Small intestine (tissue), 7 donors: ENCODE results near the gene FHIT. TPM values are rescaled to one million over a fixed set of nuclear protein-coding genes. Genes with fewer than 3 reads are reported as not detected.

Experiments
- DNase-seq, 2 donors: peaks; one replicate each; pipeline versions ENCODE4 v3.0.0 to v3.0.0-alpha.2; 2013
- FAIRE-seq: peaks from 2 replicates; lab custom pipeline; 2012; peaks lifted over from hg19 to GRCh38; lab: Jason Lieb, UNC
- H3K27ac ChIP-seq, 3 donors: one replicate each; pipeline ENCODE4 v1.5.1; 2013; ENCODE audit warnings: low read length in 2 of 3, mild to moderate bottlenecking in 2 of 3, control low read depth in 1 of 3, inconsistent platforms in 1 of 3, low read depth in 1 of 3, moderate library complexity in 1 of 3
- H3K27me3 ChIP-seq, 3 donors: one replicate each; pipeline ENCODE4 v1.6.1; 2013; ENCODE audit warnings: low read length in 3 of 3, inconsistent platforms in 1 of 3; ENCODE audit not compliant: control insufficient read depth in 3 of 3, insufficient read depth in 3 of 3
- H3K36me3 ChIP-seq, 3 donors: one replicate each; pipeline ENCODE4 v1.6.1; 2013; ENCODE audit warnings: low read length in 3 of 3, inconsistent platforms in 1 of 3, low read depth in 1 of 3, mild to moderate bottlenecking in 1 of 3, moderate library complexity in 1 of 3; ENCODE audit not compliant: control insufficient read depth in 3 of 3, insufficient read depth in 2 of 3
- H3K4me1 ChIP-seq, 3 donors: one replicate each; pipeline ENCODE4 v1.6.1; 2013; ENCODE audit warnings: low read length in 2 of 3, inconsistent platforms in 1 of 3, low read depth in 1 of 3, mild to moderate bottlenecking in 1 of 3, moderate library complexity in 1 of 3; ENCODE audit not compliant: control insufficient read depth in 3 of 3, insufficient read depth in 2 of 3
- H3K4me3 ChIP-seq, 3 donors: one replicate each; pipeline ENCODE4 v1.5.1; 2013; ENCODE audit warnings: low read length in 3 of 3, control low read depth in 1 of 3, inconsistent platforms in 1 of 3, low read depth in 1 of 3, mild to moderate bottlenecking in 1 of 3, moderate library complexity in 1 of 3
- H3K9me3 ChIP-seq, 2 donors: one replicate each; pipeline ENCODE4 v1.6.1; 2013; ENCODE audit warnings: low read depth in 1 of 2, low read length in 1 of 2; ENCODE audit not compliant: control insufficient read depth in 2 of 2, insufficient read depth in 1 of 2
- WGBS, 3 donors: extraction: QIAGEN DNeasy Blood & Tissue Kit; methylation state at CpG; one replicate each; pipeline ENCODE4 v1.1.7; 2013; 5-methylcytosine and 5-hydroxymethylcytosine counted together
- polyA plus RNA-seq, 4 donors: library from polyadenylated mRNA; stranded (reverse) in 3 of 4; unstranded in 1 of 4; fragments of 200-250 nt in 3 of 4; fragments of 120-200 nt in 1 of 4; gene quantifications; one replicate each; pipeline versions ENCODE4 v1.2.1 to v1.2.3, GENCODE V29; 2013
- donor health status: healthy with polysubstance abuse.
- donor health status: control.
- donor health status: control.
- donor health status: Bipolar disorder and iron deficiency.
- donor health status: healthy.

The FHIT gene
- polyA plus RNA-seq, 4 donors, result 4.4 to 30.4 (median 7.0) TPM

DNA sequence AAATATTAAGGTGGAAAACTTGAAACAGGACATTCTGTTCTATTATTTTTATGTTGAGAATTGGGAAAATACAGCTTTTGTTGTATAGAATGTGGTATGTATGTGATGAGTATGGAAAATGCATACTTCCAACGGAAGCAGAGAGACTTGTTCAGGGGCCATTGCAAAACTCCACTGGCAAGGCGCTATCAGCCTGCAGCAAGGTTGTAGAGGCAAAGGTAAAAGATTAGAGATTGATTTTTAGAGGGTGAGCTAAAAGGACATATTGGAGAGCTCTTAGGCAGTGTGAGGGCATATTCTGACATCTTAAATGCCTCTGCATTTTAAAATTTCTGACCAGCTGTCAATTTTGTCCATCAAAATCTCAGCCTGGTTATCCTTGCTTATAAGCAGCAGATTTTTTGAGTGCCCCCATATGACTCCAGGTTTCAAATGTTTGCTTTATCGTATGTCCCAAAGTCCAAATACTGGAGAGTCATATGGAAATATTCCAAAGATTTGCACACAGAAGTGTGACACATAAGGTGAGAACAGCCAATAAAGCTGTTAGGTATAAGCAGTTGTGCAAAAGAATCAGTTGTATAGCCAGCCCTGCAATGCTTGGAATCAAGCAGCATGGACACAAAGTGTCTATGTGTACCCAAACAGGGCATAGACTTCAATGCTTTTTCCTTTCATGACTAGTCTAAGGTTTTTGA, 829.4 kb downstream of the FHIT start:
- Histone ChIP-seq H3K4me3 (no peak overlapping the region), H3K9me3 (no peaks in the 10 kb centered on the region), H3K4me1 (peaks cover 2 to 3% (median 2%) of the 10 kb centered on the region in 3 donors), H3K27ac (no peak overlapping the region), H3K27me3 (no peaks in the 10 kb centered on the region), H3K36me3 (no peaks in the 10 kb centered on the region)
- peak; percentile 45 to 80 for DNase-seq
- no peak for FAIRE-seq
- WGBS, 3 donors, result 19 to 65% (median 41%) methylated on average over 3 of the region's 3 CpGs

DNA sequence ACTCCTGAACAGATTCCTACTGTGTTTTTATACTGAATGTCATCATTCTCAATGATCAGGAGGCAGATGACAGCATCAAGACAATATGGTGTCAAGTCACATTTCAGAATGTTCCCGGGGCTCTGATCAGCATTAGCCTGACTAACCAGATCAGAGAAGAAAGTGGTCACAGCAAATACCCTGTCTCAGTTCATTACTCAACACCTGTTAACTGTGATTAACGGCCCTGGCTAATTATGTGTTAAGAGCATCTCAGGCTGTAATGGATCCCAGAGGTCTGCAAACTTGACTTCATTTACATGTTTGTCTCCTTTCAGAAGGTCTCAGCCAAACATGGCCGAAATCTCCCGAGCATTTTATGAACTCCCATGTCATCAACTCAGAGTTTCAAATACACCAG, 833.7 kb downstream of the FHIT start:
- H3K4me1 ChIP-seq, result peaks cover 2 to 3% (median 2%) of the 10 kb centered on the region in 3 donors
- H3K9me3 ChIP-seq, result no peaks in the 10 kb centered on the region
- no peaks in the 10 kb centered on the region for H3K27me3 ChIP-seq
- DNase-seq (no peak), FAIRE-seq (no peak)
- no peaks in the 10 kb centered on the region for H3K36me3 ChIP-seq
- 78 to 89% (median 82%) methylated on average over 4 of the region's 4 CpGs for WGBS, 3 donors
- no peak overlapping the region for H3K27ac ChIP-seq
- H3K4me3 ChIP-seq, result no peak overlapping the region

- Histone ChIP-seq H3K4me3 (no peak overlapping the region), H3K27ac (no peak overlapping the region), H3K9me3 (no peaks in the 10 kb centered on the region), H3K27me3 (no peaks in the 10 kb centered on the region), H3K4me1 (no peaks in the 10 kb centered on the region), H3K36me3 (no peaks in the 10 kb centered on the region)
- FAIRE-seq (no peak), DNase-seq (no peak)
- WGBS, 3 donors, result 92 to 96% (median 95%) methylated on average over 4 of the region's 4 CpGs
These were observed 837.2 kb downstream of the FHIT start for GRCh38 chr3:60414011-60414410.

GRCh38 chr3:60413551-60413950, 837.7 kb downstream of the FHIT start:
- no peak for DNase-seq
- Histone ChIP-seq H3K36me3 (no peaks in the 10 kb centered on the region), H3K4me1 (no peaks in the 10 kb centered on the region)

DNA sequence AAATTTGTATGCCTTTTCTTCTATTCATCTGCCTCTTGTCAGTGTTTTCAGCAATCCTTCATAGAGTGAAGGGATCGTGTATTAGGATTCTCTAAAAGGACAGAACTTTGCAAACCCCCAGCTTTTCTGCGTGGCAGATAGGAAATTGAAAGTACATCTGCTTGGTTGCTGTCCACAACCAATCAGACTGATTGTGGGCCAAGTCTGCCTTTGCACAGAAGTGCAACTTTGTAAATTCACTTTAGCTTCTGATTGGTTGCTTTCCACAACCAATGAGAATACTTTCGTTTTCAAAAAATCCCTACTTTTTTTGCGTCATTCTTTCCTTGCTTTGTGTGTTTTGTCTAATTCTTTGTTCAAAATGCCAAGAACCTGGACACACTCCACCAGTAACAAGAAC, 847.4 kb downstream of the FHIT start:
- WGBS, 3 donors, result 84 to 91% (median 86%) methylated on average over 4 of the region's 4 CpGs
- Histone ChIP-seq H3K36me3 (no peaks in the 10 kb centered on the region), H3K4me1 (no peaks in the 10 kb centered on the region), H3K9me3 (peaks cover 0 to 6% of the 10 kb centered on the region in 2 donors), H3K4me3 (no peak overlapping the region), H3K27me3 (no peaks in the 10 kb centered on the region), H3K27ac (no peak overlapping the region)
- no peak for FAIRE-seq
- DNase-seq, result no peak

More at GRCh38 chr3:60413551-60413950, 837.7 kb downstream of the FHIT start:
- no peak for FAIRE-seq
- WGBS, 3 donors, result 80 to 93% (median 87%) methylated on average over 1 of the region's 1 CpG
- no peak overlapping the region for H3K27ac ChIP-seq
- no peaks in the 10 kb centered on the region for H3K9me3 ChIP-seq
- H3K27me3 ChIP-seq, result no peaks in the 10 kb centered on the region
- H3K4me3 ChIP-seq, result no peak overlapping the region

- no peak for FAIRE-seq
- WGBS, 3 donors, result 94 to 97% (median 94%) methylated on average over 2 of the region's 2 CpGs
These were observed 848.3 kb downstream of the FHIT start for GRCh38 chr3:60402931-60403330.

DNA sequence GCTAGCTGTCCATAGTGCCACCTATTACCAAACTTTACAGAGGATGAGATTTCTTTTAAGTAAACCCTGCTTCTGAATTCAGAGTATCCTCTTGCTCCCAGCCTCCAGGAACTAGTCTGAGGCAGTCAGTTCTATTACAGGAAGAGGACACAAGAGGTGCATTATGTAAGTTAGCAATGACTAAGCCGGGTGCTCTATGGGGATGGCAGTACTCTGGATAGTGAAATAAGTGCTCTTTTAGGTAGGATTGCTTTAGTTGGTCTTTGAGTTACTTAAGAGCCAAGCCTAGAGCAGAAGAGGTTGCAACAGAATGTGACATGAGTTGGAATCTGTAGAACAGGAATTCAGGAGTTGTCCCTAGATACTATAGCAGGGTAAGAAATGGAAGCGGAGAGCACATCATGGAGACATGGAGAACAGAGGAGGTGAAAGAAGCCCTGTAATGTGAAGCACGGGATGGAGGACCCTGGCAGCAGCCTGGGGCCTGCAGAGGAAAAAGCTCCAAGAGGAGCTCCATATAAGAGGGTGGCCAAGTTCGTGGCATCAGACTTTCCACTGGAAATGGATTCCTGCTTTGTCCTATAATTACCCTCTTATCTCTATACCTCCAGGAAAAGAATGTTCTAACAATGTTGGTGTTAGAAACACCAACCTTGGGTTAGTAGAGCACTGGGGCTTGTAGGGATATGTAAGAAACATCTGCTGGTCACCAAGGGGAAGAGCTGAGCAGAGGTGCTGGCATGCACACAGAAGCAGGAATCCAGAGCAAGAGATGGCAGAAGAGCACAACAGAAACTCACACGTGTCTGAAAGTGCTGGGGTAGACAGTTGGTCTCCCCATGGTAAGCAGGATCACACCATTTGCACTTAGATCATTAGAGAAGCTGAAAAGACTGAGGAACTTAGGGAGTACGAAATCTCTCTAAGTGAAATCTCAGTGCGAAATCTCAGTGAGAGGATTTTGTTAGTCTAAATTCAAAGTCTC, 851.1 kb downstream of the FHIT start:
- H3K4me3 ChIP-seq, result no peak overlapping the region
- H3K36me3 ChIP-seq, result no peaks in the 10 kb centered on the region
- H3K27me3 ChIP-seq, result no peaks in the 10 kb centered on the region
- H3K27ac ChIP-seq, result no peak overlapping the region
- 71 to 80% (median 71%) methylated on average over 6 to 7 of the region's 7 CpGs for WGBS, 3 donors
- no peaks in the 10 kb centered on the region for H3K4me1 ChIP-seq
- DNase-seq (no peak), FAIRE-seq (no peak)
- H3K9me3 ChIP-seq, result peaks cover 0 to 4% of the 10 kb centered on the region in 2 donors

More at GRCh38 chr3:60402931-60403330, 848.3 kb downstream of the FHIT start:
- Histone ChIP-seq H3K4me1 (no peaks in the 10 kb centered on the region), H3K9me3 (peaks cover 0 to 6% of the 10 kb centered on the region in 2 donors), H3K27ac (no peak overlapping the region), H3K27me3 (no peaks in the 10 kb centered on the region), H3K36me3 (no peaks in the 10 kb centered on the region), H3K4me3 (no peak overlapping the region)
- no peak for DNase-seq

GRCh38 chr3:60399292-60399691, 852.0 kb downstream of the FHIT start:
- no peak for FAIRE-seq
- H3K4me3 ChIP-seq, result no peak overlapping the region
- H3K27ac ChIP-seq, result no peak overlapping the region
- H3K27me3 ChIP-seq, result no peaks in the 10 kb centered on the region
- WGBS, 3 donors, result 60 to 76% (median 68%) methylated on average over 3 of the region's 3 CpGs
- H3K4me1 ChIP-seq, result no peaks in the 10 kb centered on the region
- H3K36me3 ChIP-seq, result no peaks in the 10 kb centered on the region
- DNase-seq, result no peak
- peaks cover 0 to 3% of the 10 kb centered on the region in 2 donors for H3K9me3 ChIP-seq
